K562 (cell line): ENCODE results near the gene DNASE1L1. TPM values are rescaled to one million over a fixed set of nuclear protein-coding genes. Genes with fewer than 3 reads are reported as not detected.

ENCODE experiments used
- ATAC-seq: fragments of 200-7000 bp; cut with Tn5 transposase; 3 replicates; pipeline ENCODE4 v1.9.1; 2020; ENCODE audit warnings: moderate library complexity
- BruUV-seq: library from RNA; stranded (reverse); fragments of 400-500 nt; replicated peaks from 2 replicates; lab custom pipeline; 2021; lab: Mats Ljungman, UMichigan
- CTCF ChIA-PET: fragments of 300-600 bp; formaldehyde crosslinking; extraction: SDS; loops from one replicate; lab custom pipeline; 2021; ENCODE audit warnings: low intra/inter-chr PET ratio; lab: Yijun Ruan, JAX
- POLR2A ChIA-PET: fragments of 300-600, 350-650 bp; sonication (Branson Sonifier 250); formaldehyde crosslinking; extraction: SDS; loops from one replicate; lab custom pipeline; 2021; ENCODE audit warnings: antibody characterized with exemption, inconsistent platforms; lab: Yijun Ruan, JAX
- DNase-seq, 4 experiments: peaks; one replicate each; pipeline versions ENCODE4 v3.0.0 to v3.0.0-alpha.2; 2011 to 2018; ENCODE audit warnings: low spot score in 3 of 4, mixed read lengths in 3 of 4; ENCODE audit errors: extremely low read depth in 1 of 4
- FAIRE-seq: peaks from 2 replicates; lab custom pipeline; 2011; peaks lifted over from hg19 to GRCh38; lab: Jason Lieb, UNC
- H2AFZ ChIP-seq: 2 replicates; pipeline ENCODE4 v1.6.0; 2011; ENCODE audit warnings: low read depth, low read length, control low read depth, inconsistent platforms
- H3K27ac ChIP-seq: fragments of 200-600 bp; 3 replicates; pipeline ENCODE4 v1.8.0; 2011; ENCODE audit warnings: low read depth, mild to moderate bottlenecking, control low read depth, inconsistent platforms, low read length, moderate library complexity, mixed read lengths; ENCODE audit errors: extremely low read depth
- H3K27me3 ChIP-seq, 2 experiments: fragments of 300-600 bp in 1 of 2; 2 replicates in 1 of 2; 3 replicates in 1 of 2; pipeline versions ENCODE4 v1.6.0 to v1.8.0; 2011; ENCODE audit warnings: inconsistent platforms in 2 of 2, low read length in 2 of 2, mild to moderate bottlenecking in 1 of 2, mixed read lengths in 1 of 2, moderate library complexity in 1 of 2; ENCODE audit not compliant: control insufficient read depth in 2 of 2, insufficient read depth in 2 of 2
- H3K36me3 ChIP-seq: fragments of 300-600 bp; 3 replicates; pipeline ENCODE4 v1.8.0; 2011; ENCODE audit warnings: mild to moderate bottlenecking, low read length, inconsistent platforms; ENCODE audit not compliant: control insufficient read depth, insufficient read depth
- H3K4me1 ChIP-seq, 2 experiments: fragments of 200-600 bp in 1 of 2; replicated peaks in 1 of 2; 2 replicates in 1 of 2; 3 replicates in 1 of 2; pipeline versions ENCODE4 v1.5.1 to v1.8.0; 2011; ENCODE audit warnings: inconsistent platforms in 2 of 2, low read length in 2 of 2, mild to moderate bottlenecking in 1 of 2, mixed read lengths in 1 of 2, moderate library complexity in 1 of 2; ENCODE audit not compliant: control insufficient read depth in 2 of 2, insufficient read depth in 2 of 2
- H3K4me2 ChIP-seq: 2 replicates; pipeline ENCODE4 v1.6.1; 2011; ENCODE audit warnings: low read length, control low read depth, inconsistent platforms, mixed read lengths; ENCODE audit not compliant: insufficient read depth
- H3K4me3 ChIP-seq: fragments of 200-600 bp; sonication (generic), shearing (Covaris generic); 2 replicates; pipeline ENCODE4 v1.5.1; 2016; ENCODE audit warnings: control low read depth, inconsistent platforms
- H3K79me2 ChIP-seq: fragments of 200-600 bp; 3 replicates; pipeline ENCODE4 v1.8.0; 2011; ENCODE audit warnings: low read length, inconsistent platforms; ENCODE audit not compliant: control insufficient read depth, insufficient read depth
- H3K9ac ChIP-seq, 2 experiments: 2 replicates each; pipeline versions ENCODE4 v1.6.0 to v1.6.1; 2011; ENCODE audit warnings: low read depth in 2 of 2, low read length in 2 of 2, control low read depth in 1 of 2, inconsistent platforms in 1 of 2, mild to moderate bottlenecking in 1 of 2, mixed read lengths in 1 of 2; ENCODE audit not compliant: insufficient read depth in 1 of 2
- H3K9me1 ChIP-seq: one replicate; pipeline ENCODE4 v1.6.0; 2011; ENCODE audit warnings: inconsistent platforms, mild to moderate bottlenecking, low read length, moderate library complexity; ENCODE audit not compliant: control insufficient read depth, insufficient read depth
- H3K9me3 ChIP-seq: replicated peaks from 2 replicates; pipeline ENCODE4 v1.5.1; 2011; ENCODE audit warnings: low read depth, low read length, inconsistent platforms; ENCODE audit not compliant: control insufficient read depth, insufficient read depth
- H4K20me1 ChIP-seq: replicated peaks from 2 replicates; pipeline ENCODE4 v1.6.1; 2011; ENCODE audit warnings: low read length, inconsistent platforms, mixed read lengths; ENCODE audit not compliant: control insufficient read depth, insufficient read depth
- ZNF282 ChIP-seq: sonication (generic); formaldehyde crosslinking; IDR thresholded peaks from 2 replicates; pipeline ENCODE4 v1.8.1; 2023; ENCODE audit warnings: missing genetic modification reagents
- WGBS: fragments of 100-300 bp; shearing (Covaris generic); methylation state at CpG from one replicate; pipeline ENCODE4 v1.1.6; 2016; ENCODE audit warnings: low coverage, mixed read lengths; ENCODE audit not compliant: insufficient coverage; ENCODE audit errors: missing lambda C conversion rate; 5-methylcytosine and 5-hydroxymethylcytosine counted together
- in situ Hi-C: fragments of 300-500 bp; cut with MboI; formaldehyde crosslinking; loops from 4 replicates; pipeline ENCODE4 v1.15.0; 2018; ENCODE audit warnings: inconsistent platforms, mixed read lengths
- intact Hi-C: fragments of 100-400 bp; cut with micrococcal nuclease; formaldehyde crosslinking; loops from 2 replicates; pipeline ENCODE4 v1.14.2; 2022
- polyA plus RNA-seq, 8 experiments: library from polyadenylated mRNA; depleted of rRNA in 4 of 8; stranded (reverse) in 5 of 8; unstranded in 3 of 8; fragments of >200 nt; fragmentation: Nextera tagmentation in 2 of 8; fragmentation: Illumina TruSeq in 1 of 8; extraction: Ambion mirVana in 2 of 8; extraction: Trizol in 1 of 8; gene quantifications; 2 replicates each; pipeline versions ENCODE4 v1.2.1 to v1.2.3, GENCODE V29; 2011 to 2014; ENCODE audit warnings: inconsistent platforms in 1 of 8, missing spikeins in 1 of 8
- total RNA-seq, 7 experiments: library from RNA; depleted of rRNA in 6 of 7; stranded (reverse); fragments of >200 nt in 6 of 7; fragmentation: Illumina TruSeq in 2 of 7; extraction: Trizol in 2 of 7; gene quantifications; 2 replicates each; pipeline versions ENCODE4 v1.2.1 to v1.2.3, GENCODE V29; 2011 to 2021; ENCODE audit warnings: low replicate concordance in 1 of 7
- TF ChIP-seq, protein P1 (sequence below): fragments of 450-650 bp; IDR thresholded peaks from 2 replicates; pipeline ENCODE4 v1.6.1; 2018; ENCODE audit not compliant: partially characterized antibody
- TF ChIP-seq, protein P2 (sequence below): fragments of 450-650 bp; IDR thresholded peaks from 2 replicates; pipeline ENCODE4 v1.7.1; 2018; ENCODE audit warnings: mild to moderate bottlenecking, low read depth; ENCODE audit not compliant: partially characterized antibody

The DNASE1L1 gene
- total and polyA plus RNA-seq, 9 of the 15 experiments (the other 6 are each of a cell fraction or from before 2014, with no cell fraction given): 0.73 to 12.6 (median 7.9) TPM

DNA sequence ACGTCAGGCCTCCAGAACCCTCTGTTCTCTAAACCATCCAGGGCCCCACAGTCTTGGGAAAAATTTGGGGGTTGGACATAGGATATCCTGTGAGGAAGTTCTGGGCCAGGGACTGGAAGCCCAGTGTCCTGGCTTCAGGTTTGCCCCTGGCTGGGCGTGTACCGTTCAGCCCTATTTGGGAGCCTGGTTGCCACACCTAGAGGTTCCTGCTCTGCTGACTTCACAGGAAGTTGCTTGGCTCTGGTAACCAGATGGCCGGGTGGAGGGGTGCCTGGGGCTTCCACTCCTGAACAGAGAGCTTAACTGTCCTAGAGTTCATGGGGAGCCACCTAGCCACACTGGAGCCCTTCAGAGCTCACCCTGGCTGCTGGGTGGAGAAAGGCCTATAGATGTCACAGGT, 3.4 kb upstream of the DNASE1L1 start:
- TF ChIP-seq, protein P1, sequence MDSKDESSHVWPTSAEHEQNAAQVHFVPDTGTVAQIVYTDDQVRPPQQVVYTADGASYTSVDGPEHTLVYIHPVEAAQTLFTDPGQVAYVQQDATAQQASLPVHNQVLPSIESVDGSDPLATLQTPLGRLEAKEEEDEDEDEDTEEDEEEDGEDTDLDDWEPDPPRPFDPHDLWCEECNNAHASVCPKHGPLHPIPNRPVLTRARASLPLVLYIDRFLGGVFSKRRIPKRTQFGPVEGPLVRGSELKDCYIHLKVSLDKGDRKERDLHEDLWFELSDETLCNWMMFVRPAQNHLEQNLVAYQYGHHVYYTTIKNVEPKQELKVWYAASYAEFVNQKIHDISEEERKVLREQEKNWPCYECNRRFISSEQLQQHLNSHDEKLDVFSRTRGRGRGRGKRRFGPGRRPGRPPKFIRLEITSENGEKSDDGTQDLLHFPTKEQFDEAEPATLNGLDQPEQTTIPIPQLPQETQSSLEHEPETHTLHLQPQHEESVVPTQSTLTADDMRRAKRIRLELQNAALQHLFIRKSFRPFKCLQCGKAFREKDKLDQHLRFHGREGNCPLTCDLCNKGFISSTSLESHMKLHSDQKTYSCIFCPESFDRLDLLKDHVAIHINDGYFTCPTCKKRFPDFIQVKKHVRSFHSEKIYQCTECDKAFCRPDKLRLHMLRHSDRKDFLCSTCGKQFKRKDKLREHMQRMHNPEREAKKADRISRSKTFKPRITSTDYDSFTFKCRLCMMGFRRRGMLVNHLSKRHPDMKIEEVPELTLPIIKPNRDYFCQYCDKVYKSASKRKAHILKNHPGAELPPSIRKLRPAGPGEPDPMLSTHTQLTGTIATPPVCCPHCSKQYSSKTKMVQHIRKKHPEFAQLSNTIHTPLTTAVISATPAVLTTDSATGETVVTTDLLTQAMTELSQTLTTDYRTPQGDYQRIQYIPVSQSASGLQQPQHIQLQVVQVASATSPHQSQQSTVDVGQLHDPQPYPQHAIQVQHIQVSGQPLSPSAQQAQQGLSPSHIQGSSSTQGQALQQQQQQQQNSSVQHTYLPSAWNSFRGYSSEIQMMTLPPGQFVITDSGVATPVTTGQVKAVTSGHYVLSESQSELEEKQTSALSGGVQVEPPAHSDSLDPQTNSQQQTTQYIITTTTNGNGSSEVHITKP: peak; percentile 20
- TF ChIP-seq, protein P2, sequence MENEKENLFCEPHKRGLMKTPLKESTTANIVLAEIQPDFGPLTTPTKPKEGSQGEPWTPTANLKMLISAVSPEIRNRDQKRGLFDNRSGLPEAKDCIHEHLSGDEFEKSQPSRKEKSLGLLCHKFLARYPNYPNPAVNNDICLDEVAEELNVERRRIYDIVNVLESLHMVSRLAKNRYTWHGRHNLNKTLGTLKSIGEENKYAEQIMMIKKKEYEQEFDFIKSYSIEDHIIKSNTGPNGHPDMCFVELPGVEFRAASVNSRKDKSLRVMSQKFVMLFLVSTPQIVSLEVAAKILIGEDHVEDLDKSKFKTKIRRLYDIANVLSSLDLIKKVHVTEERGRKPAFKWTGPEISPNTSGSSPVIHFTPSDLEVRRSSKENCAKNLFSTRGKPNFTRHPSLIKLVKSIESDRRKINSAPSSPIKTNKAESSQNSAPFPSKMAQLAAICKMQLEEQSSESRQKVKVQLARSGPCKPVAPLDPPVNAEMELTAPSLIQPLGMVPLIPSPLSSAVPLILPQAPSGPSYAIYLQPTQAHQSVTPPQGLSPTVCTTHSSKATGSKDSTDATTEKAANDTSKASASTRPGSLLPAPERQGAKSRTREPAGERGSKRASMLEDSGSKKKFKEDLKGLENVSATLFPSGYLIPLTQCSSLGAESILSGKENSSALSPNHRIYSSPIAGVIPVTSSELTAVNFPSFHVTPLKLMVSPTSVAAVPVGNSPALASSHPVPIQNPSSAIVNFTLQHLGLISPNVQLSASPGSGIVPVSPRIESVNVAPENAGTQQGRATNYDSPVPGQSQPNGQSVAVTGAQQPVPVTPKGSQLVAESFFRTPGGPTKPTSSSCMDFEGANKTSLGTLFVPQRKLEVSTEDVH: no peak
- TF ChIP-seq ZNF282 (CRISPR knock-in tag): no peak
- no peaks in the 10 kb centered on the region for H3K27me3 ChIP-seq
- H3K79me2 ChIP-seq: peaks cover 25% of the 10 kb centered on the region
- H3K9me3 ChIP-seq: no peaks in the 10 kb centered on the region
- 39% methylated on average over 3 of the region's 4 CpGs for WGBS
- POLR2A ChIA-PET: interaction anchor here (0.5 to 5.0 kb wide), 5 partner anchors 12 to 72 kb away, joined by 3 to 85 read pairs (median 3); partner anchors contain the start of gene RPL10
- peaks cover 7% of the 10 kb centered on the region; the same call in 1 of the 3 replicates for H3K36me3 ChIP-seq
- H3K27ac ChIP-seq: 0 out of 3 replicates have a peak overlapping the region, but pooled peaks have one; percentile 11
- H4K20me1 ChIP-seq: no peaks in the 10 kb centered on the region
- CTCF ChIA-PET: no interaction called here
- intact Hi-C loops (no loop called here), in situ Hi-C loops (no loop called here)
- H3K9me1 ChIP-seq: no peaks in the 10 kb centered on the region
- ATAC-seq (no peak), DNase-seq (no peak), FAIRE-seq (no peak)
- peaks cover 13 to 46% of the 10 kb centered on the region in 2 experiments; a peak in 4 of 5 replicates for H3K4me1 ChIP-seq
- H3K9ac ChIP-seq: peak overlapping the region; percentile 76 to 96
- H2AFZ ChIP-seq: no peak overlapping the region
- BruUV-seq: no TSS peak
- H3K4me2 ChIP-seq: peak overlapping the region; percentile 87
- peak overlapping the region; percentile 74 for H3K4me3 ChIP-seq
